HL-60 (cell line): Measurements from ENCODE around the gene EXOC4.

ENCODE experiments used
- CTCF ChIP-seq: IDR thresholded peaks from one replicate; pipeline ENCODE4 v1.5.1; 2011; ENCODE audit warnings: low read length, control low read depth, inconsistent platforms; ENCODE audit not compliant: insufficient read depth
- REST ChIP-seq: IDR thresholded peaks from 2 replicates; pipeline ENCODE4 v1.6.1; 2012; ENCODE audit warnings: low read depth; ENCODE audit not compliant: insufficient replicate concordance

GRCh38 chr7:133718131-133718530 lies 465.3 kb downstream of the EXOC4 start:
- no peak for TF ChIP-seq CTCF
- no peak for TF ChIP-seq REST
